ENCODE results near the gene ARAP1. TPM values are rescaled to one million over a fixed set of nuclear protein-coding genes. Genes with fewer than 3 reads are reported as not detected.

The ARAP1 gene
- polyA plus RNA-seq, 1 experiment: 52.4 TPM

DNA sequence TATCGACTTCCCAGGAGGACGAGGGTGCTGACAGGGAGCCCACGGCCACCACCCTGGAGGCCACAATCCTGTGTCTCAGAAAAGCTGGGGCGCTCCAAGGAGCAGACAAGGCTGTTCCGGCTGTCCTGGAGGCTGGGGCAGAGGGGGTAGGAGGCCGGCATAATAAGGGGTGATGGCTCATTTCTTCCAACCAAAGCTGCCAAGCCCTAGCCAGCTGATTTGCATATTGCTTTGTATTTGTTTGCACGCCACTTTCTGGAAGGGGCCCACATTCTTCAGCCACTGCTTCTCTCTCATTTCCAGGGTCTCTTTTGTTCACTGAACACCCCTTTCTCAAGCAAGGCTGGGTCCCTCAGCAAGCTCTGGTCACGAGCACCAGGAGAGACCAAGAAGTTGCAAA is 82.7 kb downstream of the ARAP1 start:
- Histone ChIP-seq H3K9me3 (ENCODE audit: control insufficient read depth, insufficient read depth, low read length) (peaks cover 13% of the 10 kb centered on the region), H3K27me3 (ENCODE audit: control insufficient read depth, insufficient read depth, low read length) (peaks cover 62% of the 10 kb centered on the region), H3K27ac (ENCODE audit: low read depth, low read length) (no peak overlapping the region), H3K4me3 (ENCODE audit: low read depth, low read length) (no peak overlapping the region)
- DNase-seq (ENCODE audit: low read depth, low spot score): no peak
- CTCF ChIA-PET: interaction anchor here (0.9 kb wide), 1 partner anchor 15 kb away, joined by 3 read pairs; no protein-coding TSS in a partner anchor
- TF ChIP-seq, protein P1, sequence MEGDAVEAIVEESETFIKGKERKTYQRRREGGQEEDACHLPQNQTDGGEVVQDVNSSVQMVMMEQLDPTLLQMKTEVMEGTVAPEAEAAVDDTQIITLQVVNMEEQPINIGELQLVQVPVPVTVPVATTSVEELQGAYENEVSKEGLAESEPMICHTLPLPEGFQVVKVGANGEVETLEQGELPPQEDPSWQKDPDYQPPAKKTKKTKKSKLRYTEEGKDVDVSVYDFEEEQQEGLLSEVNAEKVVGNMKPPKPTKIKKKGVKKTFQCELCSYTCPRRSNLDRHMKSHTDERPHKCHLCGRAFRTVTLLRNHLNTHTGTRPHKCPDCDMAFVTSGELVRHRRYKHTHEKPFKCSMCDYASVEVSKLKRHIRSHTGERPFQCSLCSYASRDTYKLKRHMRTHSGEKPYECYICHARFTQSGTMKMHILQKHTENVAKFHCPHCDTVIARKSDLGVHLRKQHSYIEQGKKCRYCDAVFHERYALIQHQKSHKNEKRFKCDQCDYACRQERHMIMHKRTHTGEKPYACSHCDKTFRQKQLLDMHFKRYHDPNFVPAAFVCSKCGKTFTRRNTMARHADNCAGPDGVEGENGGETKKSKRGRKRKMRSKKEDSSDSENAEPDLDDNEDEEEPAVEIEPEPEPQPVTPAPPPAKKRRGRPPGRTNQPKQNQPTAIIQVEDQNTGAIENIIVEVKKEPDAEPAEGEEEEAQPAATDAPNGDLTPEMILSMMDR (IDR thresholded peaks at IDR 0.05; ENCODE audit: low read depth, low read length): no peak
- POLR2A ChIA-PET: no interaction called here

DNA sequence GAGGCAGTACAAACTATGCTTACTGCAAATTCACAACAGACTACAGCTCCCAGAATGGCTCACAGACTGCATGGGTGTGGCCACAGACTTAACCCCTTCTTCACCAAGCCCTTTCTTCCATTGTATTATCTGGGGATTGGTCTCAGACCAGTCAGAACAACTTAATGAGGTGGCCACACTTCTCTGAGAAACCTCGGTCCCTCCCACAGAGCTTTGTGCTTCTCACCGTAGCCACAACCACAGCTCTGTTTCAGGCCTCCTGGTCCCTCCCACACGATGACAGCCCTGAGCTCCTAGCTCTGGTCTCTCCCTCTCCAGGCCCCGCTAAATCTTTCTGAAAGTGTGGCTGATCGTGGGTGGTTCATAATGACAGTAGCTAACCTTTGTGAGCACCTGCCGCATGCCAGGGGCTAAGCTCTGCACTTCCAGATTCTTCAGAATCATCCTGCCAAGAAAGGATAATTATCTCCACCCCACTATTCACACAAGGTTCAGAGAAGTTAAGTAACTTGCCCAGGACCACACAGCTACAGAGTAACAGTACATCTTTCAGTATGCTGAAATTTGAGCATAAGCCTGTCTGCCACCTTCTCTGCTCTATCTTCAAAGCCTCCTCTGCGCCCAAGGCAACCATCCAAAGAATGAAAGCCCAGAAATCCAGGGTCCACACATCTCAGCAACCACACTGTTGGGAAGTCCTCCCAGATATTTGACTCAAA is 83.4 kb downstream of the ARAP1 start:
- ChIA-PET CTCF (interaction anchor here (0.9 to 1.1 kb wide), 2 partner anchors 15 to 24 kb away, joined by 3 read pairs; no protein-coding TSS in a partner anchor), POLR2A (no interaction called here)
- TF ChIP-seq, protein P1 (IDR thresholded peaks at IDR 0.05; ENCODE audit: low read depth, low read length): no peak
- H3K27me3 ChIP-seq (ENCODE audit: control insufficient read depth, insufficient read depth, low read length): peaks cover 58% of the 10 kb centered on the region
- H3K4me3 ChIP-seq (ENCODE audit: low read depth, low read length): no peak overlapping the region
- H3K27ac ChIP-seq (ENCODE audit: low read depth, low read length): no peak overlapping the region
- peaks cover 13% of the 10 kb centered on the region for H3K9me3 ChIP-seq (ENCODE audit: control insufficient read depth, insufficient read depth, low read length)
- DNase-seq (ENCODE audit: low read depth, low spot score): no peak

DNA sequence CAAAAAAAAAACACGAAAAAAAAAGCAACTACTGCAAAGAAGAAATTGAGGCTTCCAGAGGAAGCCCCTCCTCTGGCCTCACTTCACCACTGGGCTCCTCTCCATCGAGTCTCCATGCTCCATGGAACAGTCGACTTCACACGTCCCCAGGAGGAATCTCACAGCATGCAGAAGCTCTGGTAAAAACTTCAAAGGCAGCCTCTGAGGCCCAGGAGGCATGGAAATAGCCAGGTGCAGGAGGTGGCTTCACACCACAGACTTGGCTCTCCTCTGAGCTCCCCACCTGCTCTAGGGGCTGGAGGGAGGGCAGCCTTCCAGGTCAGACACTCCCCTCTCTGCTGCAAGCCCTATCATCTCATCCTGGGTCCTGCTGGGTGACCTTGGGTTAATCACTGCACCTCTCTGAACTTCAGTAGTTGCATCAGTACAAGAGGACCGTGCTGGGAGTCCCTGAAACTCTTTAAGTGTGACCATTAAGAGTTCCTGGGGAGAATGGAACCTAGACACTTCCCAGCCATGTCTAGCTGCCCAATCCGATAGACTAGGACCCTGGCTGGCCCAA is 86.2 kb downstream of the ARAP1 start:
- no peak overlapping the region for H3K4me3 ChIP-seq (ENCODE audit: low read depth, low read length)
- no peak for DNase-seq (ENCODE audit: low read depth, low spot score)
- TF ChIP-seq, protein P1 (IDR thresholded peaks at IDR 0.05; ENCODE audit: low read depth, low read length): no peak
- ChIA-PET CTCF (interaction anchor here (0.6 to 1.2 kb wide), 2 partner anchors 74 to 194 kb away, joined by 4 read pairs; no protein-coding TSS in a partner anchor), POLR2A (no interaction called here)
- H3K9me3 ChIP-seq (ENCODE audit: control insufficient read depth, insufficient read depth, low read length): peaks cover 13% of the 10 kb centered on the region
- H3K27ac ChIP-seq (ENCODE audit: low read depth, low read length): no peak overlapping the region
- peaks cover 56% of the 10 kb centered on the region for H3K27me3 ChIP-seq (ENCODE audit: control insufficient read depth, insufficient read depth, low read length)

DNA sequence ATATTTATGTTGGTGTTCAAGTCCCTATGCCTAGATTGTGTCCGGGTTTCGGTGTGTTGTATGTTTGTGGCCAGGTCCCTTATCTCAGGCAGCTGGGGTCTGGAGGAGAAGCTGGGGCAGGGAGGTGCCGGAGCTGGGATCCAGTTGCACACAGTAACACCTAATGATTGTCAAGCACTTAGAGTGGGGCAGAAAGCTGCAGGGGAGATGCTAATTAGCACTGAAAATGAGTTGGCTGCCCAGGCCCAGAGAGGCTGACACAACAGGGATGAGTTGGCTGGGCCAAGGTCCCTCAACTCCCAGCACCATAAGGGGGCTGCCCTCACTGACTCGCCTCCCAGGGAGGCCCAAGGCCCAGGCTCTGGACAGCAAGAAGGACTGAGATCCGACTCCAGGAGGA is 90.2 kb downstream of the ARAP1 start:
- no peaks in the 10 kb centered on the region for H3K9me3 ChIP-seq (ENCODE audit: control insufficient read depth, insufficient read depth, low read length)
- ChIA-PET CTCF (no interaction called here), POLR2A (no interaction called here)
- no peak overlapping the region for H3K4me3 ChIP-seq (ENCODE audit: low read depth, low read length)
- TF ChIP-seq, protein P1 (IDR thresholded peaks at IDR 0.05; ENCODE audit: low read depth, low read length): no peak
- peaks cover 61% of the 10 kb centered on the region for H3K27me3 ChIP-seq (ENCODE audit: control insufficient read depth, insufficient read depth, low read length)
- DNase-seq (ENCODE audit: low read depth, low spot score): no peak
- no peak overlapping the region for H3K27ac ChIP-seq (ENCODE audit: low read depth, low read length)

DNA sequence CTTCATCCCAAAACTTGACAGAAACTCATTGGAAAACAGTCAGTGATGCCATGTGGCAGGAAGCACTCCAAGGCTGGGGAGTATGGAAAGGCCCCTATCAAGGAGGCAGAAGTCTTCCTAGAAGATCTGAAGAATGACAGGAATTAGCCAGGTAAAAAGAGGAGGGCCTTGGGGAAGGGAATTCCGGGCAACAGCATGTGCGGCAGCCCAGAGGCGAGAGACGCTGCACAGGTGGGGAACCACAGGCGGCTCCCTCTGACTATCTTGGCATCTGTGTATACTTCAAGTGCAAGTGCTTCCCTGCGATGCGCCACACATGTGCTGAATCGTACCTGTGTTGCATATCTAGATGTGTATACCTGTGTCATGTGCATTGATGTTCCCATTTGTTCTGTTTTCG is 90.7 kb downstream of the ARAP1 start:
- H3K27me3 ChIP-seq (ENCODE audit: control insufficient read depth, insufficient read depth, low read length): peaks cover 62% of the 10 kb centered on the region
- TF ChIP-seq, protein P1 (IDR thresholded peaks at IDR 0.05; ENCODE audit: low read depth, low read length): no peak
- ChIA-PET POLR2A (no interaction called here), CTCF (no interaction called here)
- H3K27ac ChIP-seq (ENCODE audit: low read depth, low read length): no peak overlapping the region
- no peak for DNase-seq (ENCODE audit: low read depth, low spot score)
- H3K4me3 ChIP-seq (ENCODE audit: low read depth, low read length): no peak overlapping the region
- H3K9me3 ChIP-seq (ENCODE audit: control insufficient read depth, insufficient read depth, low read length): no peaks in the 10 kb centered on the region

Measured in AG04450 (cell line).